HG03103 (cell line): ENCODE results near the gene ITGA11.

Experiments
- ATAC-seq: cut with Tn5 transposase; IDR thresholded peaks from one replicate; pipeline ENCODE4 v1.9.1; 2021; ENCODE audit warnings: low read depth; ENCODE audit not compliant: unreplicated experiment

ITGA11 gene

GRCh38 chr15:68339481-68339880 is 92.5 kb downstream of the ITGA11 start:
- ATAC-seq, result no peak

GRCh38 chr15:68337826-68338225 is 94.1 kb downstream of the ITGA11 start:
- ATAC-seq, result no peak

- ATAC-seq, result no peak
Observed at GRCh38 chr15:68336516-68336915, 95.4 kb downstream of the ITGA11 start.

GRCh38 chr15:68335655-68336054 is 96.3 kb downstream of the ITGA11 start:
- ATAC-seq, result no peak

- ATAC-seq, result no peak
Observed at GRCh38 chr15:68335251-68335650, 96.7 kb downstream of the ITGA11 start.

GRCh38 chr15:68334661-68335124 is 97.3 kb downstream of the ITGA11 start:
- no peak for ATAC-seq

- no peak for ATAC-seq
Observed at GRCh38 chr15:68333775-68334470, 98.0 kb downstream of the ITGA11 start.

GRCh38 chr15:68332266-68332665 is 99.7 kb downstream of the ITGA11 start:
- ATAC-seq, result no peak

GRCh38 chr15:68330901-68331300 is 101.1 kb downstream of the ITGA11 start:
- ATAC-seq, result no peak

GRCh38 chr15:68330416-68330815 is 101.5 kb downstream of the ITGA11 start:
- no peak for ATAC-seq

GRCh38 chr15:68328964-68329363 is 103.0 kb downstream of the ITGA11 start:
- no peak for ATAC-seq

- no peak for ATAC-seq
Observed at GRCh38 chr15:68328443-68328842, 103.5 kb downstream of the ITGA11 start.

GRCh38 chr15:68326711-68327354 is 105.1 kb downstream of the ITGA11 start:
- ATAC-seq, result no peak

GRCh38 chr15:68325726-68326125 is 106.2 kb downstream of the ITGA11 start:
- no peak for ATAC-seq

GRCh38 chr15:68322796-68323195 is 109.2 kb downstream of the ITGA11 start:
- ATAC-seq, result no peak

GRCh38 chr15:68321229-68321628 is 110.7 kb downstream of the ITGA11 start:
- no peak for ATAC-seq

- ATAC-seq, result no peak
Observed at GRCh38 chr15:68319997-68320396, 112.0 kb downstream of the ITGA11 start.

GRCh38 chr15:68318931-68319909 is 112.7 kb downstream of the ITGA11 start:
- no peak for ATAC-seq

- ATAC-seq, result no peak
Observed at GRCh38 chr15:68318008-68318835, 113.7 kb downstream of the ITGA11 start.
